NCI-H748 (cell line): ENCODE results near the gene SRGAP3.
A peak's percentile ranks its signal among the peaks of the same experiment; 100 is the strongest.

Experiments
- DNase-seq: peaks from one replicate; lab custom pipeline; 2025; ENCODE audit not compliant: unreplicated experiment; lab: John Stamatoyannopoulos, UW

Gene SRGAP3

GRCh38 chr3:9229325-9229724 lies 20.1 kb downstream of the SRGAP3 start:
- DNase-seq = no peak

DNA sequence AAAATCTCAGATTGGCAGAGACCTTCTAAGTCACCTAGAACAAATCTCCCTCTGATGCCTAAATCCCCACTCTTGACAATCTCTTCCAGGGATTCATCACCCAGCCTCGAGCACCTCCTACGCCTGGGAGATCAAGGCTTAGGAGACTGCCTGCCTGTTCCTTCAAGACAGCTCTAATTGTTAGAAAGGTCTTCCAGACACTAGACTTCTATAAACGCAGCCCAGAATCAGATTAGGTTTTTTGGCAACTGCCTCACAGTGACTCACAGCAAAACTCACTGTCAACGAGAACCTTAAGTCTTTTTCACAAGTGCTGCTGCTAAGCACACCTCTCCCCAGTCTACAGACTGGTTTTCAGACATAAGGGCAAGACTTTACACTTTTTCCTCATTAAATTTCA lies 23.1 kb downstream of the SRGAP3 start:
- no peak for DNase-seq

GRCh38 chr3:9225268-9225667 lies 24.2 kb downstream of the SRGAP3 start:
- DNase-seq = no peak

- no peak for DNase-seq
These were observed 25.0 kb downstream of the SRGAP3 start for GRCh38 chr3:9224490-9224889.

- no peak for DNase-seq
These were observed 25.8 kb downstream of the SRGAP3 start for GRCh38 chr3:9223672-9224071.

DNA sequence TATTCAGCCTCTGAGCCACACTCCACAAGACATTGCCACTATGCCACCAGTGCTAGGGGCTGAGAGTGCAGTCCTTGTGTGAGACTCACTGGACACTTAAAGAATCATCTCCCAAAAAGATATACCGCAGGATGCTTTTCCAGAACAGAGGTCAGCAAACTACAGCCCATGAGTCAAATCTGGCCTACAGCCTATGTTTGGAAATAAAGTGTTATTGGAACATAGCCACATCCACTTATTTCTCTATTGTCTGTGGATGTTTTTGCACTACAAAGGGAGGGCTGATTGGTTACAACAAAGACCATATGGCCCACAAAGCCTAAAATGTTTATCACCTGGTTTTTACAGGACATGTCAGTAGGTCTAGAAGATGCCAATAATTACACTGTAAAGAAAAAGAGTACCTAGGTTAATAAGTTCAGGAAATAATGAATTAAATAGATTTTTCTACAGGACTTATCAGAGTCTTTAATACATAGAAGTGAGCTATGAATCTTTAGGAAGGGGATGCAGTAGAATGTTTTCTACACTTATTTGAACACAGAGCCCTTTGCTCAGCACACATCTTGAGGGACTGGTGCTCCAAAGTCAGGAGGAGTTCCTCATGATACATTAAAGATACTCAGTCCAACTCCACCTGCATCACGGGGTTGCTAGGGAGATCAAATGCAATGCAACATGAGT lies 26.3 kb downstream of the SRGAP3 start:
- DNase-seq = peak; percentile 11

DNA sequence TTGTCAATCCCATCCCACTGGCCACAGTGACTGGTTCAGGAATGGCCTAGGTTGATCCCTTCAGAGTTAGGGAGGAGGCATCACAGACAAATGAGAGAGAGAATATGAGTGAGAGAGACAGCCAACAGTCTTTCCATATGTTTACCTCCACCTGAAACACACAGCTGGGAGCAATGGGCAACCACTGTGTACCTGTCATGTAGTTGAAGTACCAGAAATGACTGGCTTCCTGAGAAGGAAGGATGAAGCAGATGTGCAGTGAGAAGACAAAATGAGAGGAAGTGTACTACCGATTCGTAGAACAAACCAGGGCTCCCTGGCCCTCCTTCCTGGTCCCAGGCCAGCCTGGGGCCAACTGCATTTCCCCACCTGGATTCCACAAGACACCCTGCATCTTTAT lies 27.4 kb downstream of the SRGAP3 start:
- no peak for DNase-seq

DNA sequence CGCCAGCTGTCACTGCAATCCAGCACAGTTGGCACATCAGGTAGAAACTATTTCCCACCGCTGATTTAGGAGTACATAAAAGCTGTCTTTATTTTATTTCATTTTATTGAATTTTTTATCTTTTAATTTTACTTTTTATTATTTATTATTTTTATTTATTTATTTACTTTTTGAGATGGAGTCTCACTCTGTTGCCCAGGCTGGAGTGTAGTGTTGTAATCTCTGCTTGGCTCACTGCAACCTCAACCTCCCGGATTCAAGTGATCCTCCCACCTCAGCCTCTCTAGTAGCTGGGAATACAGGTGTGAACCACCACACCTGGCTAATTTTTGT lies 31.0 kb downstream of the SRGAP3 start:
- no peak for DNase-seq

GRCh38 chr3:9217784-9218513 lies 31.5 kb downstream of the SRGAP3 start:
- no peak for DNase-seq

DNA sequence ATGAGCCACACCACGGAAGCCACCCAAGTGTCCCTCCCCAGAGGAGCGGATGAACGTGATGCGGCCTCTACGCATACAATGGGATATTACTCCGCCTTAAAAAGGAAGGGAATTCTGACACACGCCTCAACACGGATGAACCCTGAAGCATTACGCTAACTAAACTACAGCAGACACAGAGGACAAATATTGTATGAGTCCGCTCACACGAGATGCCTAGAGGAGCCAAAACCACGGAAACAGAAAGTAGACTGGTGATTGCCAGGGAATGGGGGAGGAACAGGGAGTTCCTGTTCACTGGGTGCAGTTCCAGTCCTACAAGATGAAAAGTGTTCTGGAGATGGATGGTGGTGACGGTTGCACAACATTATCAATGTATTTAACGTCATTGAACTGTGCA lies 32.7 kb downstream of the SRGAP3 start:
- no peak for DNase-seq

- no peak for DNase-seq
These were observed 34.8 kb downstream of the SRGAP3 start for GRCh38 chr3:9214599-9214998.

DNA sequence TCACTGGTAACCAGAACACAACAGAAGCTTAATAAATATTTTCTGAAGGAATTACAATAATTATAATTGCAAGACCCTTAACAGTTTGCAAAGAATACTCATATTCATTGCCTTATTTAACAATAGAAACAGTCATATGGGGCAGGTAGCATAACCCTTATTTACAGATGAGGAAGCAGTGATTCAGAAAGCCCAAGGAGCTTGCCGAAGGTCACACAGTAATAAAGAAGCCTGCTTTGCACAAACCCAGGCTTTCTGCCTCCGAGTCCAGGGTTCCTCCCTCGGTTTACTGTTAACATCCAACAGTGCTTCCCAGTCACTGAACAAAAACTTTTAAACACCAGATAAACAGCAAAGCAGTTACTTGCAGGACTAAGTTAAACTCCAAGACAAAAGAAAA lies 35.3 kb downstream of the SRGAP3 start:
- no peak for DNase-seq

DNA sequence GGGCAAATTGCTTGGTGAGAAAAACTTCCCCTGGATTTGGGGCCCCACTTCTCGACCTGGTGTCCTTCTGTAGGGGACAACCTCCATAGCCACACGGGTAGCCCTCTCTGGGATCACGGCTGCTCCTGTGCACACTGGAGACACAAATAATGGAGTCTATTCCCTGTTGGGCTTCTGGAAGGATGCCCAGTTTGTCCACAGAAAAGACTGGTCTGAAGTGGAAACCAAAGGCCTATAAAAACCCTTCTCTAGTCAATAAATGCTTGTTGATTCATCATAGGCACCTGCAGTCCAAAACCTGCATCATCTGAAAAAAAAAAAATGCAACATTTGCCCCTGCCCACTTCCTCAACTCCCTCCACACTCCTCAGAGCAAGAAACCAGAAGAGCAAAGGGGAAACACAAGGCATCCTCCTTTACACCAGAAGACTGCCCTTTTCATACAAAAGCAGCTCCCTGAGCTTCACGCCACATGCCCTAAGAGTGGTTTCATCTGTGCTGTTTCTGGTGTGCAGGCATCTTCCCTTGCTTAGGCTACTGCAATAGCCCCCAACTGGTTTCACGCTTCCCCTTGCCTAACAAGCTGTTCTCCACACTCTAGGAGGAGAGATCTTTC lies 36.3 kb downstream of the SRGAP3 start:
- peak; percentile 74 for DNase-seq

- no peak for DNase-seq
These were observed 38.1 kb downstream of the SRGAP3 start for GRCh38 chr3:9211155-9211950.

DNA sequence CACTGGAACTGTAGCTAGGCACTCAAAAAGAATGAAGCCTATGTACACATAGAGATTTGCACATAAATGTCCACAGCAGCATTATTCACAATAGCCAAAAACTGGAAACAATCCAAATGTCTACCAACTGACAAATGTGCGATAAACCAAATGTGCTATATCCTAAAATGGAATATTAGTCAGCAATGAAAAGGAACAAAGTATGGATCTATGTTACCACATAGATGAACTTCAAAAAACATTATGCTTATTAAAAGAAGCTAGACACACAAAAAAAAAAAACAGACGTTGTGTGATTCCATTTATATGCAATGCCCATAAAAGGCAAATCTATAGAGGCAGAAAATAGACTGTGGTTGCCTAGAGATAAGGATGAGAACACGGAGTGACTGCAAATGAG lies 39.7 kb downstream of the SRGAP3 start:
- DNase-seq = no peak

DNA sequence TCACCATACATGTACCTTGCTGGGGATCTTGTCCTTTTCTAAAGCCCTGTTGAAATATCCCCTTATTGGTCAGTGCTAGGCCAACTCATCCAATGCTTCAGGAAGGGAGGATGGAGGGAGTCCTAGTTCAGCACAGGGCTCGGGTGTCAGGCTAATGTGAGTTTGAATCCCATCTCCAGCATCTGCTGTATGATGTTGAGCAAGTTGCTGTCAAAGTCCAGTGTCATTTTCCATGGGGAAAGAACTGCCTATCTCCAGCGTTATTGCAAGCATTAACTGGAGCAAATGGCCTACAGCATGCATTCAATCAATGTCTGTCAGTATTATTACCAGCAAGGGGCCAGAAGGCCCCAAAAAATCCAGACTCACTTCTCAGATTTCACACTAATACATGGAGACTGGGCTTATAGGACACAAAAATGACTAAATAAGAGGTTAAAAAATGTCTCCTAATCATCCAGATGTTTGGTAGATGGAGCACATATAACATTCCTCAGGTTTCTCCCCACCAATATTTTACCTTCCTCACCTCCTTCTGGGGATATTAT lies 40.8 kb downstream of the SRGAP3 start:
- DNase-seq = no peak

DNA sequence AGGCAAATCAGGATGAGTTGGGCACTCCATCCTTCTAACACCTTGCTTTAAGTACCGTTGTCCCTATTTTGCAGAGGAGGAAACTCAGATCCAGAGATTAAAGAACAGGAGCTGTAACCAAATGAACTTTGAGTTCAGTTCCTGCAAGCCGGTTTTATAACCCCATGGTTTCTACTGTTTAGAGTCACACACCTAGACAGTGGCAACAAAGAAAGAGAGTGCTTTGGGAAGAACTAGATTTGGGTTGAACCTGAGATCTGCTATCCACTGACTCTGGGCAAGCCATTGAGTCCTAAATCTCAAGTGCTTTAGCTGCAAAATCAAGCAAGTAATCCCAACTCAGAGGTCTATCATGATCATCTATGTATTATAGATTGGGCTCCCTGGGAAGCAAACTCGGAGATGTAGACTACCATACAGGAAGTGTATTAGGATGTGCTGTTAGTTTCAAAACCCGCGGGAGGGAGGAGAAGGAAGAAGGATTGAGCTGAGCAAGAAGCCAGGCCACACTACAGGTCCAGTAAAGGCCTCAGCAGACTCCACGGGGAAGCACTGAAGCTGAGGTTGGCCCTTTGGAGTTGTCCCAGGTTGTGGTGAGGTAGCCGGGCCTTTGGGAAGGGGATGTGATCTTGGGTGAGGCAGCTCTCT lies 42.2 kb downstream of the SRGAP3 start:
- no peak for DNase-seq

DNA sequence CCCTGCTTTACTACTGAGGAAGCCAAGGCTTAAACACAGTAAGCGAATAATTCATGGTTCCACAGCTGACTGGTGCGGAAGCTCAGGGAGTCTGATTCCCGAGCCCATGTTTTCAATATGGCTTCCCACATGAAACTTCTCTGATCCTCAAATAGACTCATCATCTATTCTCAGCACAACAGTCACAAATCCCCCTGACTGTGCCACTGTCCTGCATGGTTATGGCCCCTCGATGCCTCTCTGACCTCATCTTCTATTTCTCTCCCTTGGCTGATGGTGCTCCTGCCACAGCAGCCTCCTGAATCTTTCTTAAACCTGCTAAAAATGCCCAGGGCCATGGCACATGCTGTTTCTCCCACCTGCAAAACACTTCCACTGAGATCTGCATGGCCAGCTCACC lies 43.2 kb downstream of the SRGAP3 start:
- no peak for DNase-seq

DNA sequence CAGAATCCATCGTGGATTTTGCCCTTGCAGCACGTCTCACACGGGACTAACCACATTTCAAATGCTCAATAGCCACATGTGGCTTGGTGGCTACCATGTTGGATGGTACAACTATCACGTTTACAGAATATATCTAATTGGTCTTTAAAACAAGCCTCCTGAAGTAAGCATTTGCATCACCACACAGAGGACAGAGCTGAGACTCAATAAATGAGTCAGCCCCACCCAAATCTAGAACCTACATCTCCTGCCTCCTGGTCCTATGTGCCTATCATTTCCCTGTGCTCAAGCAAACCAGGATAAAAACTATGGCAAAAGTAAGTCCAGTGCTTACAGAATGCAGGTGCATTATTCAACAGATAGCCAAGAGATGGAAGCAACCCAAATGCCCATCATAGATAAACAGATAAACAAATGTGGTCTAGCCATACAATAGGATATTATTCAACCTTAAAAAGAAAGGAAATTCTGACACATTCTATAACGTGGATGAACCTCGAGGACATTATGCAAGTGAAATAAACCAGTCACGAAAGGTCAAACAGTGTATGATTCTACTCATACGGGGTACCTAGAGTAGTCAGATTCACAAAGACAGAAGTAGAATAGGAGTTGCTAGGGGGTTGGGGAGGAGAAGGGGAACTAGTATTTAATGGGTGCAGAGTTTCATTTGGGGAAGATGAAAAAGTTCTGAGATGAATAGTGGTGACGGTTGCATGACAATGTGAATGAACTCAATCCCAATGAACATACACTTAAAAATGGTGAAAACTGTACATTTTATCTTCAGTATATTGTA lies 43.9 kb downstream of the SRGAP3 start:
- no peak for DNase-seq
